Body of pancreas (tissue), 4 donors: ENCODE results near the gene VASH1. TPM values are rescaled to one million over a fixed set of nuclear protein-coding genes. Genes with fewer than 3 reads are reported as not detected.

ENCODE experiments used
- ATAC-seq: fragments of 150-250 bp; one replicate; pipeline ENCODE4 v1.9.1; 2016
- DNase-seq, 4 donors: peaks; one replicate each; pipeline ENCODE4 v3.0.0-alpha.2; 2019
- H3K27ac ChIP-seq, 4 donors: fragments of 200-600 bp; sonication (generic); 1 replicate in 3 of 4; 2 replicates in 1 of 4; pipeline versions ENCODE4 v1.5.1 to v1.6.1; 2016 to 2019; ENCODE audit warnings: mild to moderate bottlenecking in 1 of 4, mixed read lengths in 1 of 4, moderate library complexity in 1 of 4
- H3K27me3 ChIP-seq, 2 donors: fragments of 200-600 bp; sonication (generic); one replicate each; pipeline ENCODE4 v1.6.0; 2016; ENCODE audit warnings: mild to moderate bottlenecking in 1 of 2
- H3K36me3 ChIP-seq, 2 donors: fragments of 200-600 bp; sonication (generic); replicated peaks in 1 of 2; 2 replicates each; pipeline ENCODE4 v1.5.1; 2016; ENCODE audit warnings: low read depth in 2 of 2; ENCODE audit not compliant: insufficient read depth in 1 of 2
- H3K4me1 ChIP-seq: fragments of 200-600 bp; sonication (generic); one replicate; pipeline ENCODE4 v1.6.0; 2016
- H3K4me3 ChIP-seq, 2 donors: fragments of 200-600 bp; sonication (generic); 1 replicate in 1 of 2; 2 replicates in 1 of 2; pipeline ENCODE4 v1.5.1; 2016 to 2019
- H3K9me3 ChIP-seq, 3 donors: fragments of 200-600 bp; sonication (generic); 1 replicate in 2 of 3; 2 replicates in 1 of 3; pipeline ENCODE4 v1.5.1; 2016
- POLR2A ChIP-seq, 3 donors: fragments of 450-650 bp; IDR thresholded peaks; one replicate each; pipeline ENCODE4 v1.6.1; 2016; ENCODE audit warnings: antibody characterized with exemption in 3 of 3, mild to moderate bottlenecking in 2 of 3
- WGBS, 2 donors: methylation state at CpG; one replicate each; pipeline ENCODE4 v1.1.5; 2017; 5-methylcytosine and 5-hydroxymethylcytosine counted together
- intact Hi-C: fragments of 100-400 bp; cut with DNase I; formaldehyde crosslinking; loops from one replicate; pipeline ENCODE4 v1.15.1; 2023
- total RNA-seq, 2 donors: library from RNA; depleted of rRNA; stranded (reverse); fragments of >200 nt; gene quantifications; one replicate each; pipeline ENCODE4 v1.1.0, GENCODE V29; 2016
- TF ChIP-seq, protein P1 (sequence below), 7 experiments: fragments of 450-650 bp in 4 of 7; fragments of 200-600 bp in 3 of 7; sonication (generic) in 3 of 7; IDR thresholded peaks; one replicate each; pipeline ENCODE4 v1.5.1; 2016 to 2019; ENCODE audit warnings: antibody characterized with exemption in 7 of 7

The VASH1 gene
- total RNA-seq, 2 donors from 2014 or later: 3.1 to 5.9 TPM

DNA sequence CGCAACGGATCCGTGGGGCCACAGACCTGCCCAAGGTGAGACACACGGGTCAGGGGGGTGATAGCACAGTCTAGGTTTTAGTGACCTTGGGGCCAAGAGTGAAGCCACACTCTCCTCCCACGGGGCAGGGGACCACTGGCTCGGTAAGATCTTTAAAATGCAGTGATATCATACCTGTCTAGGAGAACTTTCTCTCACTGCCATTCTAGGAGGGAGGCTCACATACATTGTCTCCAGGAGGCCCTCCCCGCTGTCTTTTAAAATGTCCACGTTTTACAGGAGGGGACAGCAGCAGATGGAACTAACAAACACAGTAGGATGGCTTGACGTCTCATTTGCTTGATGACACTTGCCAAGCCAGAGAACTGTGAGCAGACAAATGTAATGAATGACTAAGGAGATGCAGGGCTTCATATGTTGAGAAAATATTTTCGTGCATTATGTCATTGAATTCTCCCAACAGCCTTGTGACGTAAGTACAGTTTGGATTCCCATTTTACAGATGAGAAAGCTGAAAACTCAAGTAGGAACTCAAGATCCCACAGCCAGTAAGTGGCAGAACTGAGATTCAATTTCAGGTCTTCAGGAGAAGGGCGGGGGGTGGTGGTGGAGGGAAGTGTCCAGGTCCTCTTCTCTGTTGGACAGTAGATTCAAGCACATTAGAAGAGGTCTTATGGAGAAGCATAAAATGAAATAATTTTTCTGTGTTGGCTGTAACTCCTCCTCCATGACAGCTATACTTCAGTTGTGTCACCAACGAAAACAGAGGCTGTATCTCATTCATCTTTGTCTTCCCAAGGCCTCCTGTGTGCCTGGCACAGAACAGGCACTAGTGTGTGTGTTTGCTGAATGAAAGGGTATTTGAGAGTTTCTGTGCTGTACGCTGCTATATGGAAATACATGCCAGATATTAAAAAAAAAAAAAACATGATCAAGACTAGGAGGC is 2.1 kb downstream of the VASH1 start:
- Histone ChIP-seq H3K4me3 (no peak overlapping the region), H3K27ac (no peak overlapping the region), H3K4me1 (peaks cover 27% of the 10 kb centered on the region), H3K27me3 (no peaks in the 10 kb centered on the region), H3K36me3 (no peaks in the 10 kb centered on the region), H3K9me3 (no peaks in the 10 kb centered on the region)
- 64 to 69% methylated on average over 14 of the region's 14 CpGs for WGBS, 2 donors
- intact Hi-C loops: no loop called here
- ATAC-seq: no peak
- no peak for DNase-seq
- no peak for TF ChIP-seq POLR2A (IDR thresholded peaks at IDR 0.05)
- TF ChIP-seq, protein P1, sequence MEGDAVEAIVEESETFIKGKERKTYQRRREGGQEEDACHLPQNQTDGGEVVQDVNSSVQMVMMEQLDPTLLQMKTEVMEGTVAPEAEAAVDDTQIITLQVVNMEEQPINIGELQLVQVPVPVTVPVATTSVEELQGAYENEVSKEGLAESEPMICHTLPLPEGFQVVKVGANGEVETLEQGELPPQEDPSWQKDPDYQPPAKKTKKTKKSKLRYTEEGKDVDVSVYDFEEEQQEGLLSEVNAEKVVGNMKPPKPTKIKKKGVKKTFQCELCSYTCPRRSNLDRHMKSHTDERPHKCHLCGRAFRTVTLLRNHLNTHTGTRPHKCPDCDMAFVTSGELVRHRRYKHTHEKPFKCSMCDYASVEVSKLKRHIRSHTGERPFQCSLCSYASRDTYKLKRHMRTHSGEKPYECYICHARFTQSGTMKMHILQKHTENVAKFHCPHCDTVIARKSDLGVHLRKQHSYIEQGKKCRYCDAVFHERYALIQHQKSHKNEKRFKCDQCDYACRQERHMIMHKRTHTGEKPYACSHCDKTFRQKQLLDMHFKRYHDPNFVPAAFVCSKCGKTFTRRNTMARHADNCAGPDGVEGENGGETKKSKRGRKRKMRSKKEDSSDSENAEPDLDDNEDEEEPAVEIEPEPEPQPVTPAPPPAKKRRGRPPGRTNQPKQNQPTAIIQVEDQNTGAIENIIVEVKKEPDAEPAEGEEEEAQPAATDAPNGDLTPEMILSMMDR (IDR thresholded peaks at IDR 0.05): no peak

DNA sequence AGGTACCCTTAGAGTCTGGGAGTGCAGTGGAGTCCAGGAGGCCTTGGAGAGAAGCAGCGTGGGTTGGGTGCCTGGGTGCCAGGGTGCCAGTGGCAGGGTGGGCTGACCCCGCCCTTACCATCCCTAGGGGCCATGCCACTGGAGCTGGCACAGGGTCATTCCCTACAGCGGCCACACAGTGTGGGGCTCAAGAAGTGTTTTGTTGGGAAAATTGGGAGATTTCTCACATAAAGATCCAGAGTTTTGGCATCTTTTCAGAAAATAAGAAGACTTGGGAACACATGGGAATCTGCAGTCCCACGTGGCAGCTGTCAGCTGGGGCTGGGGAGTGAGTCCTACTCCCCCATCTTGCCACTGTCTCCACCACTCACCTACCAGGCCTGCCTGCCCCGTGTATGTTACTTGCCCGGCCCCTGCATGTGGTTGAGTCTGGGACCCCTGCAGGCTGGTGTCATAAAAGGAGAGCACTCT is 4.2 kb downstream of the VASH1 start:
- Histone ChIP-seq H3K36me3 (no peaks in the 10 kb centered on the region), H3K27ac (no peak overlapping the region), H3K27me3 (no peaks in the 10 kb centered on the region), H3K9me3 (no peaks in the 10 kb centered on the region), H3K4me1 (peaks cover 27% of the 10 kb centered on the region), H3K4me3 (no peak overlapping the region)
- WGBS, 2 donors: 75 to 78% methylated on average over 5 to 6 of the region's 6 CpGs
- no peak for ATAC-seq
- intact Hi-C loops: no loop called here
- DNase-seq: no peak
- no peak for TF ChIP-seq POLR2A (IDR thresholded peaks at IDR 0.05)
- TF ChIP-seq, protein P1 (IDR thresholded peaks at IDR 0.05): no peak

GRCh38 chr14:76767681-76768656 is 6.7 kb downstream of the VASH1 start:
- intact Hi-C loops: no loop called here
- Histone ChIP-seq H3K27ac (peak overlapping the region in 2 of 4 donors; percentile 6 to 65), H3K4me3 (no peak overlapping the region), H3K27me3 (no peaks in the 10 kb centered on the region), H3K9me3 (no peaks in the 10 kb centered on the region), H3K36me3 (no peaks in the 10 kb centered on the region), H3K4me1 (peaks cover 13% of the 10 kb centered on the region)
- TF ChIP-seq, protein P1 (IDR thresholded peaks at IDR 0.05): no peak
- no peak for TF ChIP-seq POLR2A (IDR thresholded peaks at IDR 0.05)
- ATAC-seq (peak; percentile 54), DNase-seq (peak in 2 of 4 donors; percentile 31 to 76)
- WGBS, 2 donors: 48 to 49% methylated on average over 15 of the region's 15 CpGs

- TF ChIP-seq POLR2A (IDR thresholded peaks at IDR 0.05): no peak
- TF ChIP-seq, protein P1 (IDR thresholded peaks at IDR 0.05): no peak
- H3K36me3 ChIP-seq: no peaks in the 10 kb centered on the region
- intact Hi-C loops: no loop called here
- no peak overlapping the region for H3K4me3 ChIP-seq
- H3K9me3 ChIP-seq: no peaks in the 10 kb centered on the region
- ATAC-seq: peak; percentile 5
- H3K4me1 ChIP-seq: peaks cover 22% of the 10 kb centered on the region
- no peak for DNase-seq
- WGBS, 2 donors: 60 to 65% methylated on average over 7 to 11 of the region's 11 CpGs
- H3K27me3 ChIP-seq: no peaks in the 10 kb centered on the region
- H3K27ac ChIP-seq: peak overlapping the region in 2 of 4 donors; percentile 6 to 59
Observed at GRCh38 chr14:76768671-76769500, 7.6 kb downstream of the VASH1 start.
